Glutamatergic neuron (in vitro differentiated cells): ENCODE results near the gene HOXA9. TPM values are rescaled to one million over a fixed set of nuclear protein-coding genes. Genes with fewer than 3 reads are reported as not detected.

Experiments
- DNase-seq: peaks from one replicate; pipeline ENCODE4 v3.0.0; 2022
- H3K27ac Mint-ChIP-seq: one replicate; pipeline ENCODE4 v1.8.0; 2020; ENCODE audit warnings: mild to moderate bottlenecking, mixed read lengths, inconsistent platforms; ENCODE audit not compliant: unreplicated experiment
- H3K27me3 Mint-ChIP-seq: one replicate; pipeline ENCODE4 v1.8.0; 2020; ENCODE audit warnings: mild to moderate bottlenecking, moderate library complexity, mixed read lengths, inconsistent platforms; ENCODE audit not compliant: unreplicated experiment
- H3K36me3 Mint-ChIP-seq: one replicate; pipeline ENCODE4 v1.8.0; 2020; ENCODE audit warnings: mild to moderate bottlenecking, mixed read lengths, inconsistent platforms; ENCODE audit not compliant: unreplicated experiment
- H3K4me1 Mint-ChIP-seq: one replicate; pipeline ENCODE4 v1.8.0; 2020; ENCODE audit warnings: mild to moderate bottlenecking, low read depth, mixed read lengths, inconsistent platforms; ENCODE audit not compliant: unreplicated experiment
- H3K4me3 Mint-ChIP-seq: one replicate; pipeline ENCODE4 v1.8.0; 2020; ENCODE audit warnings: mild to moderate bottlenecking, mixed read lengths, inconsistent platforms; ENCODE audit not compliant: unreplicated experiment
- H3K9me3 Mint-ChIP-seq: one replicate; pipeline ENCODE4 v1.8.0; 2020; ENCODE audit warnings: mild to moderate bottlenecking, moderate library complexity, mixed read lengths, inconsistent platforms; ENCODE audit not compliant: unreplicated experiment
- total RNA-seq: library from RNA; stranded (reverse); fragmentation: NEBNext Ultra II Directional; extraction: Animal tissue kit (Norgen Biotek cat#: 25700); gene quantifications from one replicate; pipeline ENCODE4 v1.2.1, GENCODE V29; 2021; ENCODE audit not compliant: unreplicated experiment
- TF ChIP-seq, protein P1 (sequence below): fragments of 200-600 bp; sonication (generic); IDR thresholded peaks from one replicate; pipeline ENCODE4 v1.5.0; 2021; ENCODE audit not compliant: partially characterized antibody, unreplicated experiment

Gene HOXA9
- total RNA-seq, 1 donor from 2014 or later: not detected

DNA sequence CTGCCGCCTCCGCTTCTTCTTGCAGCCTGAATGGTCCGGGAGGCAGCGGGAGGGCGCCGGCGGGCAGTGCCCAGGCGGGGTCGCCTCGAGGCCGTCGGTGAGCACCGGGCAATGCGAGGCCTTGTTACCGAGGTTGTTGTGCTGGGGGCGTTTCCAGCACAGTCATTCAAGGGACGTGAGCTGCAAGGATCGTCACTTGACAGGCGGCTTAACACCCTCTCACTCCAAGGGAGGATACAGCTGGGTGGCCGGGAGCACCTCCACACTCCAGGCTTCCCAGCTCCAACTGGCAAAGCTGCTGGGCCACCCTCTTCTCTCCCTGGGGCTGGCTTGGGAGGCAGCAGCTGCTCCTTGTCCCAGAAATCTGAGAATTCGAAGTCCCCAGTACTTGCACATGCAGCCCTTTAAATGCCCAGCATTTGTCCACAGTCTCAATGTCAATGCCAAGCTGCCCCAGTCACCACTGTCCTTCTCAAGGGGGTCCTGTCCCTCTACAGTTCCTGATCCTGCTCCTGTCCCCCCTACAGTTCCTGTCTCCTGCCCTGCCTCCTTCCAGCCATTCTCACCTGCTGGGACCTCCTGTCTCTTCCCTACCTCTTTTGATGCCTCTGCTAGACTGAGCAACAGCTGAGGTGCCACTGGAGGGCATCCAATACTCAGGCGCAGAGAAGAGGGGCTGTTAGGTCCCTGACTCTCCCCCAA lies 24.1 kb upstream of the HOXA9 start:
- Mint-ChIP-seq H3K27ac (no peak overlapping the region), H3K9me3 (peaks cover 21% of the 10 kb centered on the region), H3K27me3 (peaks cover 58% of the 10 kb centered on the region), H3K4me1 (peaks cover 3% of the 10 kb centered on the region), H3K4me3 (no peak overlapping the region), H3K36me3 (peaks cover 3% of the 10 kb centered on the region)
- TF ChIP-seq, protein P1, sequence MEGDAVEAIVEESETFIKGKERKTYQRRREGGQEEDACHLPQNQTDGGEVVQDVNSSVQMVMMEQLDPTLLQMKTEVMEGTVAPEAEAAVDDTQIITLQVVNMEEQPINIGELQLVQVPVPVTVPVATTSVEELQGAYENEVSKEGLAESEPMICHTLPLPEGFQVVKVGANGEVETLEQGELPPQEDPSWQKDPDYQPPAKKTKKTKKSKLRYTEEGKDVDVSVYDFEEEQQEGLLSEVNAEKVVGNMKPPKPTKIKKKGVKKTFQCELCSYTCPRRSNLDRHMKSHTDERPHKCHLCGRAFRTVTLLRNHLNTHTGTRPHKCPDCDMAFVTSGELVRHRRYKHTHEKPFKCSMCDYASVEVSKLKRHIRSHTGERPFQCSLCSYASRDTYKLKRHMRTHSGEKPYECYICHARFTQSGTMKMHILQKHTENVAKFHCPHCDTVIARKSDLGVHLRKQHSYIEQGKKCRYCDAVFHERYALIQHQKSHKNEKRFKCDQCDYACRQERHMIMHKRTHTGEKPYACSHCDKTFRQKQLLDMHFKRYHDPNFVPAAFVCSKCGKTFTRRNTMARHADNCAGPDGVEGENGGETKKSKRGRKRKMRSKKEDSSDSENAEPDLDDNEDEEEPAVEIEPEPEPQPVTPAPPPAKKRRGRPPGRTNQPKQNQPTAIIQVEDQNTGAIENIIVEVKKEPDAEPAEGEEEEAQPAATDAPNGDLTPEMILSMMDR: no peak
- DNase-seq: peak; percentile 21

DNA sequence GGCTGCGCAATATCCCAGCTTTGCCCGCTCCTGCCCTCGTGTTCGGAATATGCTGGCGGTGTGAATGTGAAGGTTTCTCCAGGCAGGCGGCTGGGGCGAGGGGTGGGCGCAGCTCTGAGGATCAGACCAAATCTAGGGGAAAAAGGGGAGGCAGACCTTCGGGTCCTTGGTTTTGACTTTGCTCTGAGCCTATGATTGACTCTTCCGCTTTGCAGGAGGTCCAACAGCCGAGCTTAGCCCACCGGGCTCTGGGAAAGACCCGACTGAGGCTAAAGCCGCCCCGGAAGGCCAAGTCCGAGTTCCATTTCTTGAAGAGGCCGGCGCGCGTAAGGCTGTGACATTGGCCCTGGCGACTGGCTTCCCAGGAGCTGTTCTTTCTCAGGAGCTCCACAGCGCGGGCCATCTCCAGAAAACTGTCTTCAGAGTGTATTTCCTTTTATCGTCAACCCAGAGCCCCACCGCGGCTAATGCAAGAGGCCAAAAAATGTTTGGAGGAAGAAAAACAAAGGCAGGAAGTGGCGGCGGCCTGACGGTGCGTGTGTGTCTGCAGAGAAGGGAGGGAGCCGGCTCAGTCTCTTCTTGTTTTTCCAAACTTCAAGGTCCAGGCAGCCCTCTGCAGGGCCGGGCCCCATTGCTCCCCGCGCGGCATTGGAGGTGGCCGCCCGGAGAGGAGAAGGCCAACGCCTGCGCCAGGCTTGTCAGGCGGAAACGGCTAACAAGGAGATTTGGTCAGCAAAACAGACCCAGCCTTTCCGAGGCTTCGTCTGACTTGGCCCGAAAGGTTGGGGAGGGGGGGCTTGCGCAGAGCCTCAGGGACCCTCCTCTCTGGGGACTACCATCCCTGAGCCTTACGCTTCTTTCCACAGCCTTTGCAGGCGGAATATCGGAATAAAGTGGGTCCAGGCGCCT lies 23.3 kb upstream of the HOXA9 start:
- peaks cover 3% of the 10 kb centered on the region for H3K4me1 Mint-ChIP-seq
- DNase-seq: peak; percentile 33
- TF ChIP-seq, protein P1: no peak
- H3K27me3 Mint-ChIP-seq: peaks cover 59% of the 10 kb centered on the region
- H3K4me3 Mint-ChIP-seq: peak overlapping the region; percentile 9
- peaks cover 3% of the 10 kb centered on the region for H3K36me3 Mint-ChIP-seq
- no peak overlapping the region for H3K27ac Mint-ChIP-seq
- H3K9me3 Mint-ChIP-seq: peaks cover 19% of the 10 kb centered on the region

GRCh38 chr7:27187475-27188385 lies 22.4 kb upstream of the HOXA9 start:
- H3K4me3 Mint-ChIP-seq: peak overlapping the region; percentile 9
- H3K36me3 Mint-ChIP-seq: peaks cover 3% of the 10 kb centered on the region
- peaks cover 20% of the 10 kb centered on the region for H3K9me3 Mint-ChIP-seq
- H3K27me3 Mint-ChIP-seq: peaks cover 62% of the 10 kb centered on the region
- TF ChIP-seq, protein P1: no peak
- no peak overlapping the region for H3K27ac Mint-ChIP-seq
- DNase-seq: peak; percentile 20
- H3K4me1 Mint-ChIP-seq: peaks cover 3% of the 10 kb centered on the region

DNA sequence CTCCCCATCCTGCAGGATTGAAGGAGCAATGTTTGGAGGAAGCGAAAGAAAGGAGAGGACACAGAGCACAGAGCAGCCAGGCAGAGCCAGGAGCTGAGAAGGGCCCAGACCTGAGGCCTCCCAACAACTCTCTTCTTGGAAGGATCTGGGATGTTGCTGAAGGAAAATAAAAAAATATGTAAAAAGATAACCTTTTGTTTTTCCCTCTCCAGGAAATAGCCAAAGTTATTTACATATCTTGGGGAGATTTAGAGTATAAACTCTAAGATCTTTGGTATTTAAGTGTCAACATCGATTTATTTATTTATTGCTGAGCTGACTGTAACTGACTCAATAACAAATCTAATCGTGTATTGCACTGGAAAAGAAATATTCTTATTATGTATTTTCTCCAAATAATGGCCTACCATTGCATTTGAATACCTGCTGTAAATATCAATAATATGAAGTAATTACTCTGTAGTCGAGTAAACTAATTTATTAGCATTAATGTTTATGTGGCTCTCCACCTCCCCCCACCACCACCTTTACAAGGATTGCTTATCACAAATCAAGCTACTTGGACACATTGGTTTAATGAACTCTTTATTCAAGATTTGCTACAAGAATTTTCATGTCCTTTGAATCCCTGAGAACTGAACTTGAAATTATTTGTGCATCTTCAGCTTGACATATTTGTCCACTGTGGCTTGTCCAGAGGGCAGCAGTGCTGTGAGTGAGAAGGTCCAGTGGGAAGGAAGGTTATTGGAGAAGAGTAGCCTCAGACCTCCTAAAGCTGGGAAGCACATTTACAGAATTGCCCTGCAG lies 21.5 kb upstream of the HOXA9 start:
- no peak overlapping the region for H3K27ac Mint-ChIP-seq
- DNase-seq: no peak
- H3K4me1 Mint-ChIP-seq: peaks cover 3% of the 10 kb centered on the region
- H3K9me3 Mint-ChIP-seq: peaks cover 20% of the 10 kb centered on the region
- TF ChIP-seq, protein P1: no peak
- H3K27me3 Mint-ChIP-seq: peaks cover 65% of the 10 kb centered on the region
- peaks cover 3% of the 10 kb centered on the region for H3K36me3 Mint-ChIP-seq
- H3K4me3 Mint-ChIP-seq: no peak overlapping the region
